Right ventricle myocardium inferior (tissue), 1 donor: ENCODE results near the gene TNC. TPM values are rescaled to one million over a fixed set of nuclear protein-coding genes. Genes with fewer than 3 reads are reported as not detected.

ENCODE experiments used
- ATAC-seq: fragments of 200-7000 bp; cut with Tn5 transposase; one replicate; pipeline ENCODE4 v1.9.1; 2020; ENCODE audit warnings: mild to moderate bottlenecking, moderate library complexity
- DNase-seq: peaks from one replicate; pipeline ENCODE4 v3.0.0; 2021; ENCODE audit errors: missing footprints
- intact Hi-C: fragments of 100-400 bp; cut with DNase I; formaldehyde crosslinking; loops from one replicate; pipeline ENCODE4 v1.11.0; 2022
- total RNA-seq: library from RNA; stranded (reverse); fragmentation: NEBNext Ultra II Directional; extraction: Animal tissue kit (Norgen Biotek cat#: 25700); gene quantifications from one replicate; pipeline ENCODE4 v1.2.1, GENCODE V29; 2021
- donor health status: DM: no; HTN: yes; CAD: no; lungs with severe emphysema.

TNC gene
- total RNA-seq, 1 donor from 2014 or later: 0.57 TPM

DNA sequence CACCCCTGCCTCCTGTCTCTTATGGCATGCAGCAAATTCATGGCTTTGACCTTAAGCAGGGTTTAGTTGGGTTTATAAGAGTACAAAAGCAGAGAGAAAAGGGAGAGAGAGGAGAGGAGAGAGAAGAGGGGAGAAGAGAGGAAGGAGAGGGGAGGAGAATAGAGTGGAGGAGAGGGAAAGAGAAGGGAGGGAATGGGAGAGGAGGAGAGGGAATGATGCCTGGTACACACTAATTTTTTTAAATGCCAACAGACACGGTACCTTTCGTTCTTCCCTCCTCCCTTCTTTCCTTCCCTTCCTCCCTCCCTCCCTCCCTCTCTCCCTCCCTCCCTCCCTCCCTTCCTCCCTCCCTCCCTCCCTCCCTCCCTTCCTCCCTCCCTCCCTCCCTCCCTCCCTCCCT lies 48.7 kb downstream of the TNC start:
- no peak for ATAC-seq
- intact Hi-C loops: no loop called here

DNA sequence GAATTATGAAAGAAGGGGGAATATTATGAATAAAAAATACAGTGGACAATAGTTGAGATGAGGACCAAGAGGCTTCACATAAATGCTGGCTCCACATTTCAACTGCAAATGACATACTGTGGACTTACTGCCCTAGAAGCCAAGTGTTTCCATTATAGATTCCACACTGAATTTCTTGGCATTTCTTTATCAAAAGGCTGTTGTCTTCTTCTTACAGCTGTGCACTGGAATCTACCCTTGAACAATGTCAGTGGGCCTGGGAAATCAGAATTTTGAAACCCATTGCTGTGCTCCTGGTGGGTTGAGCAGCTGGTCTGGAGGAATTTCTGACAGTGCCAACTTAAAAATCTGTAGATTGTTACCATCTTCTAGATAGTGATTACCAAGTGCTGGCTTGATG lies 49.9 kb downstream of the TNC start:
- intact Hi-C loops: no loop called here
- ATAC-seq (no peak), DNase-seq (no peak)

More for the DNA sequence above, 48.7 kb downstream of the TNC start:
- DNase-seq: no peak

DNA sequence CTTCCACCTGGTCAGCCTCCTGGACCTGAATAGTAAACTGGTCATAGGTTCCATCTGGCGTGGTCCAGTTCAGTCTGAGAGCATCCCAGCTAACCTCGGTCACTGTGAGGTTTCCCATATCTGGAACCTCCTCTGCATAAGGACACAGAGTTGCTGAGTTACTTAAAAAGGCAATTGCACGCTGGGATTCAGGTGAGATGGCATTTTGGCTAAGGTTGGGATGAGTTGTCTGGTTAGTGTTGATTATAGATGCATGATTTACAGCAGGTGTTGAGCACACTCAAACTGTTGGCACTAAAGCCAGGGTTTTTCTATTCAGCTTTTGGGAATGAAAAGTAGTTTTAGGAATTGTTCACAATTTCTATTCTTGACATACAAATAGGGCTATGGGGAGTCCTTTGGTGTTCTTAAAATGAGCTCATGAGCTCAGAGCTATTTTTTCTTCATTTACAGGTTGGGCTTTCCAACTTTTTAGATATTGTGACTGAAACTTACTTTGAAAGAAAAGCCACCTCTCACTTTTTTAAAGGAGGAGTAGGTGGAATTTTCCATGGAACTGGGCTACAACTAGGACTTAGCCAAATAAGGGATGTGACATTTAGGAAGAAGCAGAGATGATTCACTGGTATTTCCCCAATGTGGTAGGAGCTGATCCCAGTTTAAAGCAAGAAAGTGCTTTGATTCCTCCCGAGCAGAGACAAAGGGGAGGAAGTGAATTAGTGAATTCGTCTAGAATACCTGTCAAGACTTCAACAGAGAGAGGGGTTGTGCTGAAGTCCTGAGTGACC lies 54.7 kb downstream of the TNC start:
- intact Hi-C loops: no loop called here

DNA sequence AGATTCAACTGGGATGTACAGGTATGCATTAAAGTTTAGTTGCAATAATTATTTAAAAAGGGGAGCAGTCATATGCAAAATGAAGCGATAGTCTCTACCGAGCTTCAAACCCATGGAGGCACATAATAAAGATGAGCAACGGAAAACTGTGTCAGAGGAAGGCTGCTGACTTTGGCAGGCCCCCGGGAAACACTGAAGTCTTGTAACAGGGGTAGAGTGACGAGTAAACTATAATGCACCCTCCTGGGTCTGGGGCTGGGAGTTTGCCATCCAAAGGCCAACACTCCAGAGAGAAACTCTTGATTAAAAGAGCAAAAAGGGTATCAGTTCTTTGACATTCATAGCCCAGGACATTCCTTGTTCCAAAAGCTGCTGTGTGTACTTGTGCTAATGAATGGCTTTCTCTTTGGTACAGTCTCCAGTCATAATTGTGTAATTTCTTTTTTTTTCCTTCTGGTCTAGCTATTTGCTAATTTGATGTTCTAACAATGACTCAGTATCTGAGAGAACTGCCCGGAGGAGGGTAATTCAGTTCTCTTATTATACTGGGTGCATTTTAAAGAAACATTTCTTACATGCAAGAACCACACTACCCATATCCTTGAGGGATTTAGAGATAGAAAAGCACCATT lies 59.2 kb downstream of the TNC start:
- DNase-seq (no peak), ATAC-seq (no peak)
- intact Hi-C loops: no loop called here

More for the DNA sequence above, 54.7 kb downstream of the TNC start:
- ATAC-seq (no peak), DNase-seq (no peak)

DNA sequence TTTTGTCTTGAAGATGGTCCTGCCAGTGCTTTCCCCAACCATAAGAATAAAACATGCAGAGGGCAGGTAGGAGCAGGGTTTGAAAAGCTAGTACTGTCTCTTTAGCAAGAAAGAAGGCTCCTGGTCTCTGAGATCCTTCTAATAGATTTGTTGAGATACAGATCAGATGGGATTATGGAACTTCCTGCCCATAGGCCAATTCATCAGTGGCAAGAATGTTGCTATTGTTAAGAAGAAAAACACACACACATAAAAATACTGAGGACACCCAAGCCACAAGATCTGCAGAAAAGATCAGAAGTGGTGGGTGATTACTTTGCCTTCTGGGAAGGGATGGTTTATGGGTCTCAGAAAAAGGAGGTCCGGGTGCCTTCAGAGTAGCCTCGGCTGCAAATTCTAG lies 59.8 kb downstream of the TNC start:
- no peak for DNase-seq
- ATAC-seq: no peak

DNA sequence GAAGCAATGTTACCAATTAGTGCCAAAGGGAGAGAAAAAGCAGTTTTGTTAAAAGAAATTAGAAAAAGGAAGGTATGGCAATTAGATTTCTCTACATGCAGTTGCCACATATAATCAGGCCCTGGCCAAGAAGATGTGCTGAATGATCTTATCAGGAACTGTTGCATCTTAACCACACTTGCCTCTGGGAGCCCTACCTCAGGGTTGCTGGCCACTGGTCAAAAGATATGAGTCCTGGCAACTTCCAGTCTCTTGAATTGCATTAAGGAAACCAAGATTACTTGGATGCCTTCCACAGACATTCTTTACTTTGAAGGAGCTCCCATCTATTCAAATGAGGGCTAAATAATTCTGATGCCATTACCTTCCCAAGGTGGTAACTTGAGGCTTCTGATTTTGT lies 60.4 kb downstream of the TNC start:
- ATAC-seq (no peak), DNase-seq (no peak)
- intact Hi-C loops: no loop called here

More for the DNA sequence above, 59.8 kb downstream of the TNC start:
- intact Hi-C loops: no loop called here

DNA sequence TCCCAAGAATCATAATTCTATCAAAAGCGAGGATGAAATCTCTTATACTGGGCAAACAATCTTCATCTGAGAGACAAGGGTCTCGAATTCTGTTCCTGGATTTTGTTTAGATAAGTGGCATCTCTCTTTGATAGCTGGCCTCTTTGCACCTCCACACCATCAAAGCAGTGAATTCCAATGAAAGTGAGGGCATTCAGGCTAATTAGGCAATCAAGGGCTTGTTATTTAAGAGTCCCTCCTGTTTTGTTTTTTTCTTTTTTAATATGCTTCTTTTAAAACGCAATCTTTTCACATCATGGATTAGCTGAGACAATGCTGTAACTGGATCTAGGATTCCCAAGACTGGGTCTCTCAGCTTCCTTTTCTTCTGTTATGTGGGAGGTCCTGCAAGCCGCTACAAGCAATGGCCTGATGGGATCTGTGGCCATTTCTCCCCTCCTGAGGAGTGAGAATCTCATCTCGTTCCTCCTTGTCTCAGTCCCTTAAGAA lies 67.9 kb downstream of the TNC start:
- no peak for ATAC-seq
- intact Hi-C loops: no loop called here
- DNase-seq: no peak

DNA sequence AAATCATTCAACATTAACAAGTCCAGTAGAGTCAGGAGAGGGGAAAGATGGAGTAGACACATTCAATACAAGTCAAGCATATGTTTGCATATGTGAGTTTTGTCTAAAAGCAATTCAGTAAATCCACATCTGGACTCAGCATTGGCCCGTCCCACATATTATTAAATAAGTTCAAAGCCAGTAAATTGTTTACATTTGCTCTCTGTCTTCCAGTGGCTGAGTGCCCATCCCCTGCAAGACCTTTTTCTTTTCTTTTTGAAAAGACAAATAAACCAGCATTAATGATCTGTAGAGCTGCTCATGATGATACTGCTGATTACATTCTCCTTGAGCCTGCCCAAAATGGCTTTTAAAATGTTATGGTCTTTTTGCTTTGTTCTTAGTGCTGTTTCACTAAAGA lies 71.1 kb downstream of the TNC start:
- intact Hi-C loops: no loop called here
- ATAC-seq (no peak), DNase-seq (no peak)

DNA sequence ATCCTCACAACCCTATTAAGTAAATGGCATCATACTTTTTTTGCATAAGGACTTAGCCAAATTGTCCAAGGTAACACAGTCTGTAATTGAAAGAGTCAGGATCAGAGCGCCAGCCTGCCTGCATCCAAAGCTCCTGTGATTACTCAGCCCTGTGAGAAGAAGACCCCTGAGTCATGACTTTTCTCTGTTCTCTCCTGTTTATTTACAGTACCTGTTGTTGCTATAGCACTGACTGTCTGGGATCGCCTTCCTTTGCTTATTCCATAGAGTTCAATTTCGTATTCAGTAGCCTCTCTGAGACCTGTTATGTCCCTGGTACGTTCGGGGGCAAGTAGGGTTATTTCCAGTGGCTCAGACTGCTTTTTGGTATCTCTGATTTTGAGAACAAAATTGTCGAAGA lies 71.8 kb downstream of the TNC start:
- DNase-seq (no peak), ATAC-seq (no peak)
- intact Hi-C loops: no loop called here

DNA sequence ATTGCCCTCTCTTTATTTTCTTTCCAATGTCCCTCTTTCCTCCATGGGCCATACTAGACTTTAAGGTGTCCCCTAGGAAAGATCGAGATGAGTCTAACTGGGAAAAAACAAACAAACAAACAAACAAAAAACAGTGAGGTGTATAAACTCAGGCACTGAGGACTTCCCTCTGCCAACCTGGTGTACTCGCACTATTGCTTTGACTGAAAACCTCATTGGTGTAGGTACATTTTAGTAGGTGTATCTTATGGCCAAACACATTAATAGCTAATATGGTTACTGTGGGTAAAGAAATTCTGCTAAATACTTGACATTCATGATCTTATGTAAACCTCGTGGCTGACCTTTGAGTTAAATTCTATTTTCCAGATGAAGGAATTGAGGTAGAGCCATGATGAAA lies 74.3 kb downstream of the TNC start:
- no peak for DNase-seq
- no peak for ATAC-seq
- intact Hi-C loops: no loop called here

DNA sequence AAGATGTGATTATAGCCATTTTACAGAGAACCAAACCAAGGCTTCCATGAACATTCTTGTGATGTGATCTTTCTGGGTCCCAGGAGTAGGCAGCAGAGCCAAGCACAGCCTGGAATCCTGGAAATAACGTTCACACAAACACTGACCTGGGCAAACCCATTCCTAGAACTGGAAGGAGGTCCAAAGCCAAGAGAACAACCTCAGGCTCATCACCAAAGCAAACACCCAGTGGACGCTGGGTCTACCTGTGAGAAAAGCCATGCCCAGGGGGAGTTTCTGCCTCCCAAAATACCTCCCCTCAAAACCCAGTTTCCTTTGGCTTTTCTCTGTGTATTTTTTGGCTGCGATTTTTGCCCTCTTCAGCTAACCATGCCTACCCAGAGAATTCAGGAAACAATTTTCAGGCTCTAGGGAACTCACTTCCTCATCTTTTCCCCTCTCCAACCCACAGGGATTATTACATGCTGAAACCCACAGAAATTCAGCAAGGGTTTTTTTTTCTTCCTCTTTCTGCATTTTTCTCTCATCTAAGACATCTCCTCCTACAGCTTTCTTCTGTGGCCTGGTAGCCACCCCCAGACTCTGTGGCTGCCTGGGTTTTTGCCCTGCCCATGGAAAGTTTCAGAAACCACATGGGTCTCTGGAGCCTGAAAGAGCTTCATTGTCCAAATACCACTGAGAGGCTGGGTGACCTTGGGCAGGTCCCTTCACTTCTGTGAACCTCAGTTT lies 75.0 kb downstream of the TNC start:
- peak; percentile 42 for ATAC-seq
- no peak for DNase-seq
- intact Hi-C loops: no loop called here

DNA sequence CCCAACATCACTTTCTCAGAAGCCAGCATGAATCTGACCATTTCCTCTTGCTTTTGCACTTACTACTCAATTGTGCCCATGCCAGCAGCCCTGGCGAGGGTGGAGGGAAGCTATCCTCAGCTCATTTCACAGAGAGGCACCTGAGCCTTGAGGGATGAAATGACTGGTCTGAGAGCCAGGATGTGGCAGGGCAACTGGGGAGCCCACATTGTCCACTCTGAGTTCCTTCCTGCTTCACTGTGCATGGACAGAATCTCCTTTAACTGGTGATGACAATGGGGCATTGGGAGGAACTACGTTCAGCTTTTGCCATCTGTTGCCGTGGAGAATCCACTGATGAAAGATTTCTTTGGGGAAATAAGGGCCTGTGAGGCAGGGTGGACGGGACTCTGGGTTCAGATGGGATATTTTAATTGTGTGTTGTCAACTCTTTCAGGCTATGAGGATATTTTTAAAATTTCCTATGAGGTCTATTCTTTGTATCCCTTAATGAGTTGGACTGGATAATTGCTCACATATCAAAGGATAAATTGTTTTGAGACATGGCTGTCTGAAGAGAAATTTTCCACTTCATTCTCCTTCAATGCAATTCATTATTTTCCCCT lies 78.3 kb downstream of the TNC start:
- no peak for ATAC-seq
- DNase-seq: no peak
- intact Hi-C loops: no loop called here

DNA sequence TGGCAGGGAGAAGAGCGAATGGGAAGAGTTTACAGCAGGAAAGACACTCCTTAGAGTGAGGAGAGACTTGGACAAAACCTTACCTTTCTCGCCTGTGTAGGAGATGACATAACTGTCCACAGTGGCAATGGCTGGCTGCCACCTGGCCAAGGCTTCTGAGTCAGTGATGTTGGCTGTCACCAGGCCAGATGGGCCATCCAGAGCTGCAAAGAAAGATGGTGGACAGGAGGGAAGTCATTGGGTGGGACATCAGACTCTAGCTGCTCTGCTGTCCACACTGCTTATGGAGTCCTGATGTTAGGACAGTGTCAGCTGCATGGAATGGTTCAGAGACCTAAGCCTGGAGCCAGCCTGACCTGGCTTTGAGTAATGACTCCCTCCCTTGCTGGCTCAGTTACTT lies 79.8 kb downstream of the TNC start:
- intact Hi-C loops: no loop called here
- ATAC-seq: no peak
- peak; percentile 47 for DNase-seq

DNA sequence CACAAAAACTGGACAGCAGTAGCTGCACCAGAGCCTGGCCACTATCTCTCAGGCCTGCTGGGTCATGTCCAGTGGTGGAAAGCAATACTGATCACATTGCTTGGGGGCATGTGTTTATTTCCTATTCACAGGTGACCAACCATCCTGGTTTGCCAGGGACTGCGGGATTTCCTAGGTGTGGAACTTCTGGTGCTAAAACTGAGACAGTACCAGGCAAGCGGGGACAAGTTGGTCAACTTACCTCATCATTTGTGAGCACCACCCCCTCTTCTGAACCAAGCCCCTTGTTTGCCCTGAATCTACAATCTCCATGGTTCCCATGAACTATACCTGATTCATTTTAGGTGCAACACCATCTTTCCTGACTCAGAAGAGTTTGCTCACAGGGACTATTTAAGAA lies 81.3 kb downstream of the TNC start:
- no peak for ATAC-seq
- no peak for DNase-seq
- intact Hi-C loops: no loop called here

DNA sequence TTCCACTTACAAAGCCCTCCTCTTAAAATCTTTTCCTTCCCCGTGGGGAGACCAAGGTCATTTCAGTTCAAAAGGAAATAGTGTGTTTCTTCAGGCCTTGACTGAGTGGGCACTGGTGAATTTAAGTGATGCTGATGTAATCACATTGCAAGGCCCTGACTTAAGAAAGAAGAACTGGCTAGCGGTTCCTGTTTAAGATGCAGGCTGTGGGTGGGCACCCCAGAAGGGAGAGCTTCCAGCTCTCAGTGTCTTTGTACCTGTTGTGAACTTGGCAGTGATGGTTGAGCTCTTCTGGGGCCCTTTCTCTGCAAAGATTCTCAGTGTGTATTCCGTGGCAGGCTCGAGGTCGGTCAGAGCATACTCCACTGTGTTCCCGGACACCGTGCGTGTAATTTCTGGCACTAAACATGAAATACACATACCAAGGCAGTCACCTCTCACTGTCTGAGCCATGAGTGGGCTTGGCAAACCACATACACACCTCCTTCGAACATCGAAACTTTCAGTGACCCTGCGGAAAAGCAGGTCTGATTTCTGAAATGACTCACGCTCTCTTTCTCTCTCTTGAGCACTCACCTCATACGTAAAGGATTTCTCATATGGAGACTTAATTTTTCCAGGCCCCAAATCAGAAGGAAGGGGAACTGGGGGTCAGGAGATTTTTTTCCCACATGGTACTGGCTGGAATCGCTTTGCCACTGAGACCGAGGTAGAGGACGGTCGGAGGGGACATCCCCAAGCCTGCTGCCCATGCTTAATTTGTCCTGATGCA lies 81.9 kb downstream of the TNC start:
- intact Hi-C loops: no loop called here
- ATAC-seq (peak; percentile 76), DNase-seq (peak; percentile 51)

DNA sequence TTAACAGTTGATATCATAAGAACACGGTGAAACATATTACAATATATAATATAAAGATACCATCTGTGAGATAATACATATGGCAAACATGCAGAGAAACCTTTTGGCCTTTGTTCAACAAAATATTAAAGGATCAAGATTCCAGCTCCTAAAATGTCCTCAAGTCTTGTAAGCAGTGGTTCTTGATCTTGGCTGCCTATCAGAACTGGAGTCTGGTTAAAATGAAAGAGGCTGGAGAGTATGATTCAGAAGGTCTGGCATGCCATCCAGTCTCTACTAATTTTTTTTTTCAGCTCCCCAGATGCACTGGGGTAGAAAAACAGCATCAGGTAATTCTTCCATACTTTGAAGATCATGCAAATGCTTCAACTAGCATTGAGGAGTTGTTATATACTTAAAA lies 83.2 kb downstream of the TNC start:
- DNase-seq (no peak), ATAC-seq (peak; percentile 39)
- intact Hi-C loops: no loop called here

DNA sequence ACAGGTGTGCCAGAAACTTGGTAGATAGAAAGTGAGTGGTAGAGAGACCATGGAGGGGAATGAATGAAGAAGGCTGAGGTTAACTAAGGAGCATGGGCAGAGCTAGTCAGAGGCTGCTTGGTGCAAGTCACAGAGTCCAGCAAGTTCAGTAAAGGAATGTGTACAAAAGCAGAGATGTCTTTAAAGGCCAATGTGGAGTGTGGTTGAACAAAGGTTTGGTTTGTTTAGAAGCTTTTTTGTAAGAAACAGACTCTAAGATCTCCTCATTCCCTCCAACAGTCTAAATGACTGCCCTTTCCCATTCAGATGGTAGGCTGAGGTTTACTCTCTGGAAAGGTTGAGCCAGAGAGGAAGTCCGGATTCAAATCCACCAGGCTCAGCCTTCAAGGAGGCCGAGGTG lies 84.2 kb downstream of the TNC start:
- intact Hi-C loops: no loop called here
- DNase-seq: no peak
- ATAC-seq: no peak

DNA sequence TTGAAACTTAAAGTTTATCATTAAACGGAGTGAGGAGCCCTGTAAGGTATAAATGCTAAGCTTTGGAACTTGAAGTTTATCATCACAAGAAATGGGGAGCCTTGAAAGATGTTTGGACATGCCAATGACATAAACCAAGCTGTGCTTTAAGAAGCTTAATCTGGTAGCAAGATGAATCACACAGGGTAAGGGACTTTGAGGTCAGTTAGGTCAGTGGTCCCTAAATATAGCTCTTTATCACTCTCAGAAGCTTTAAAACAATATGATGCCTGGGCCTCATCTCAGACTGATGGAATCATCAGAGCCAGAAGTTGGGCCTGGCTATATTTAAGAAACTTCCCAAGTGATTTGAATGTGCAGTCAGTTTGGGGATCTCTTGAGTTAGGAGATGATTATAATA lies 85.7 kb downstream of the TNC start:
- no peak for ATAC-seq
- intact Hi-C loops: no loop called here
- DNase-seq: no peak

DNA sequence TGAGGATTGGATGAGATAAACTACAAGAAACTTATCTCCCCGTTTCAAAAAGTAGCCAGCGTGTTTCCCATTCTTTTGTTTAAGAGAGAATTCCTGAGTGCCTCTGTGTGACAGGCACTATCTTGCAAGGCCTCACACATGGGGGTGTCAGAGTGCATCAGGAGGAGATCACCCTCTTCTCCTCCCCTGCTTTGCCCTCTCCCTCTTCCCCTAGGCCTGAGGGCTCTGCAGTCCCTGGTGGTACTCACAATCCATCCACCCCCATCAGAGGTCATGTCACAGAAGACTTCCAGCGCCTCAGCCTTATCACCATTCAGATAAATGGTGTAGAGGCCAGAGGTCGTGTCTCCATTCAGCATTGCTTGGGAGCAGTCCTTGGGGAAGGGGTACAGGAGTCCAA lies 88.0 kb downstream of the TNC start:
- intact Hi-C loops: no loop called here
- ATAC-seq: no peak
- DNase-seq: no peak
